ENCODE data around the gene ITSN1.

DNA sequence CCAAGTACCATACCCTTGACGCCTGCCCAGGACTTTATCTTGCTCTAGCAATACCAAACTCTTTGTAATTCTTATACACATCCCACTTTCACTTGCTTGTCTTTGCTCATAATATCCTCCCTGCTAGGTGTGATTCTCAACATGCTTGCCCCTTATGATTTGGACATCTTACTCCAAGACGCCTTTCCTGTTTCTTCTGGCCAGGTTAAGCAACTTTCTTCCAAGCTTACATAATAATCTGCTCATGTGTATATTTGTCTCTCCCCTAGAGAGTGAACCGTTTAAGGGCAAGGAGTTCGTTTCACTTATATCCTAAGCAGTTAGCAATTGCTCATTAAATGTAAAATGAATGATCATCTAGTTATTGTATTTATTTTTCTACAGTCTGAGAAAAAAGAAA, 22.6 kb upstream of the ITSN1 start:
- TF ChIP-seq, protein P1, sequence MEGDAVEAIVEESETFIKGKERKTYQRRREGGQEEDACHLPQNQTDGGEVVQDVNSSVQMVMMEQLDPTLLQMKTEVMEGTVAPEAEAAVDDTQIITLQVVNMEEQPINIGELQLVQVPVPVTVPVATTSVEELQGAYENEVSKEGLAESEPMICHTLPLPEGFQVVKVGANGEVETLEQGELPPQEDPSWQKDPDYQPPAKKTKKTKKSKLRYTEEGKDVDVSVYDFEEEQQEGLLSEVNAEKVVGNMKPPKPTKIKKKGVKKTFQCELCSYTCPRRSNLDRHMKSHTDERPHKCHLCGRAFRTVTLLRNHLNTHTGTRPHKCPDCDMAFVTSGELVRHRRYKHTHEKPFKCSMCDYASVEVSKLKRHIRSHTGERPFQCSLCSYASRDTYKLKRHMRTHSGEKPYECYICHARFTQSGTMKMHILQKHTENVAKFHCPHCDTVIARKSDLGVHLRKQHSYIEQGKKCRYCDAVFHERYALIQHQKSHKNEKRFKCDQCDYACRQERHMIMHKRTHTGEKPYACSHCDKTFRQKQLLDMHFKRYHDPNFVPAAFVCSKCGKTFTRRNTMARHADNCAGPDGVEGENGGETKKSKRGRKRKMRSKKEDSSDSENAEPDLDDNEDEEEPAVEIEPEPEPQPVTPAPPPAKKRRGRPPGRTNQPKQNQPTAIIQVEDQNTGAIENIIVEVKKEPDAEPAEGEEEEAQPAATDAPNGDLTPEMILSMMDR (IDR thresholded peaks at IDR 0.05) = no peak
- no peak for TF ChIP-seq EP300 (IDR thresholded peaks at IDR 0.05)
- TF ChIP-seq POLR2A (IDR thresholded peaks at IDR 0.05) = no peak

Data from tibial nerve (tissue), 4 donors.